Activated CD4-positive, alpha-beta memory T cell treated with anti-CD3 and anti-CD28 coated beads, Interleukin-2, amount 10 ng/mL, durations not matched to agents 7 days and 5 days (primary cell): ENCODE measurements around the gene SHPK. TPM values are rescaled to one million over a fixed set of nuclear protein-coding genes. Genes with fewer than 3 reads are reported as not detected.
A peak's percentile ranks its signal among the peaks of the same experiment; 100 is the strongest.

Experiments
- CTCF ChIA-PET: fragments of 350-600 bp; sonication (Branson Sonifier 250); formaldehyde crosslinking; loops from one replicate; lab custom pipeline; 2021; ENCODE audit warnings: antibody characterized with exemption, inconsistent platforms; lab: Charles Lee
- POLR2A ChIA-PET: fragments of 350-600 bp; sonication (Branson Sonifier 250); formaldehyde crosslinking; loops from one replicate; lab custom pipeline; 2021; ENCODE audit warnings: antibody characterized with exemption; lab: Charles Lee
- DNase-seq: peaks from one replicate; pipeline ENCODE4 v3.0.0-alpha.2; 2020
- H3K27ac Mint-ChIP-seq: one replicate; pipeline ENCODE4 v1.8.0; 2021; ENCODE audit warnings: mild to moderate bottlenecking, mixed read lengths
- H3K27me3 Mint-ChIP-seq: one replicate; pipeline ENCODE4 v1.8.0; 2021; ENCODE audit warnings: mixed read lengths
- H3K36me3 Mint-ChIP-seq: one replicate; pipeline ENCODE4 v1.8.0; 2021; ENCODE audit warnings: low read depth, mixed read lengths
- H3K4me1 Mint-ChIP-seq: one replicate; pipeline ENCODE4 v1.8.0; 2021; ENCODE audit warnings: mixed read lengths
- H3K4me3 Mint-ChIP-seq: one replicate; pipeline ENCODE4 v1.8.0; 2021; ENCODE audit warnings: mild to moderate bottlenecking, mixed read lengths
- H3K9me3 Mint-ChIP-seq: one replicate; pipeline ENCODE4 v1.8.0; 2021; ENCODE audit warnings: mixed read lengths
- total RNA-seq, 2 experiments: library from RNA; stranded (reverse); gene quantifications; one replicate each; pipeline ENCODE4 v1.2.3, GENCODE V29; 2021

Gene SHPK
- total RNA-seq, 2 experiments from 2014 or later = 10.4 TPM

DNA sequence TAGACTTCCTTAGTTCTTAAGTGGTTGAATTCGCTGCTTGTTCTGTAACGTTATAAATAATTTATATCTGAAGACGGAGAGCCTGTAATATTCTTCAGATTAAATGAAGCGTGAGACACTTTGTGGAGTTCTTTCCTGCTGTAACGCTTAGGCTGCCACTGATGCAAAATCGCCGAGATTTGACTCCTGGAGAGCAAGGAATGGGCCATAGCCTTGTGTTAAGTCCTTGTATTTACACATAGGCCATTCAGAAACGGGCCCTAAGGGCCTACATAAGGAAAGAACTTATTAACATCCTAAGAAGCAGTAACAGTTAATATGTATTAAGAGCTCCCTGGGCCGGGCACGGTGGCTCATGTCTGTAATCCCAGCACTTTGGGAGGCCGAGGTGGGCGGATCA, 33.5 kb upstream of the SHPK start:
- DNase-seq = no peak
- CTCF ChIA-PET = interaction anchor here (1.3 kb wide), 1 partner anchor 13 kb away, joined by 3 read pairs; no protein-coding TSS in a partner anchor
- H3K4me3 Mint-ChIP-seq = peak overlapping the region; percentile 96

DNA sequence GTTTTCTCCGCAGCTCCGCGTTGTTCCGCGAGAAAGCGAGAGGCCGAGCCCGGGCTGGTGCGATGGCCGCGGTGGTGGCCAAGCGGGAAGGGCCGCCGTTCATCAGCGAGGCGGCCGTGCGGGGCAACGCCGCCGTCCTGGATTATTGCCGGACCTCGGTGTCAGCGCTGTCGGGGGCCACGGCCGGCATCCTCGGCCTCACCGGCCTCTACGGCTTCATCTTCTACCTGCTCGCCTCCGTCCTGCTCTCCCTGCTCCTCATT, 33.0 kb upstream of the SHPK start:
- H3K4me1 Mint-ChIP-seq = peaks cover 31% of the 10 kb centered on the region

More for the DNA sequence above, 33.5 kb upstream of the SHPK start:
- POLR2A ChIA-PET = interaction anchor here (0.6 to 1.4 kb wide), 4 partner anchors 15 to 54 kb away, joined by 3 to 7 read pairs (median 4); partner anchors contain the start of genes HASPIN and P2RX5
- peak overlapping the region; percentile 76 for H3K27ac Mint-ChIP-seq
- H3K36me3 Mint-ChIP-seq = peaks cover 16% of the 10 kb centered on the region
- peaks cover 31% of the 10 kb centered on the region for H3K4me1 Mint-ChIP-seq
- H3K27me3 Mint-ChIP-seq = no peaks in the 10 kb centered on the region
- H3K9me3 Mint-ChIP-seq = no peaks in the 10 kb centered on the region

DNA sequence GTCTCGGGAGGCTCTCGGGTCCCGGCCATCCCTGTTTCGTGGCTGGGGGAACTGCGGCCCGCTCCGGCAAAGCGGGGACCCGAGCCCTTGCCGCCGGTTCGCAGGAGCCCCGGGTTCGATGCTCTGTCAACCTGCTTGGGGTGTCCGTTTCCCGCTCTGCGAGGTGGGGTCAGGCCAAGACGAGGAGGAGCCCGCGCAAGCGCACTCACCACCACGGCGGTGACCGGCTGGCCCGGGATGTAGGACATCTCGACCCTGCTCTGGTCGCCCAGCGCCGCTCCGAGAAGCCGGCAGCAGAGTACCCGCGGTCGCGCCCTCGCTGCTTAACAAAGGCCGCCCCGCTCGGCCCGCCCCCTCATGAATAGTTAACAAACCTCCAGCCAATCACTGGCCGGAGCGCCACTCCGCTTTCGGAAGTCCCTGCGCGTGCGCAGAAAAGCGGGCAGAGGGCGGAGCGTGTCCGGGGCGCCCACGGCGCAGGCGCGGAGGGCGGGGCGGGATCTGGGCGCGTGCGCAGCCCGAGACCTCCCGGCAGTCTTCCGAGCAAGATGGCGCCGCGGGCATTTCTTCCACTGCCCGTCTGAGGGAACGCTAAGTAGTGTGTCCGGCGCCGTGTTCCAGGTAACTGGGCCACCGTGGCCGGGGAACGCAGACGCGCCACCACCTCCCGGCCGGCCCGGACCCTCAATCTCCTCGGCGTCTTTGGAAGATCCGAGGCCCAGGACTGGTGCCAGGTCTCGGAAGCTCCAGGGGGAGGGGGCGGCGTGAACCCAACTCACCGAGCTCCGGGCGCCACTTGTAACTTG, 32.4 kb upstream of the SHPK start, which contains the start of the genes EMC6 and TAX1BP3:
EMC6 (plus strand) TSS at position 534 of the 806 bp plus-strand sequence. CDS start 335 bp downstream, outside the sequence.
TAX1BP3 (minus strand) TSS at position 300 of the 806 bp plus-strand sequence; CDS start at position 248, 52 bp downstream.
- H3K4me1 Mint-ChIP-seq = peaks cover 31% of the 10 kb centered on the region
- CTCF ChIA-PET = interaction anchor here (0.7 to 1.0 kb wide), 2 partner anchors 14 to 159 kb away, joined by 3 read pairs; no protein-coding TSS in a partner anchor
- H3K27ac Mint-ChIP-seq = peak within 1 kb of the TSS; percentile 76
- H3K9me3 Mint-ChIP-seq = no peaks in the 10 kb centered on the region
- peak; percentile 99 for DNase-seq
- H3K27me3 Mint-ChIP-seq = no peaks in the 10 kb centered on the region
- POLR2A ChIA-PET = interaction anchor here (0.6 to 3.1 kb wide), 8 partner anchors 9 to 55 kb away, joined by 3 to 16 read pairs (median 4); partner anchors contain the start of genes CTNS, HASPIN, P2RX5 and SHPK
- H3K4me3 Mint-ChIP-seq = peak within 1 kb of the TSS; percentile 96
- H3K36me3 Mint-ChIP-seq = peaks cover 16% of the 10 kb centered on the region

More for the DNA sequence above, 33.0 kb upstream of the SHPK start:
- Mint-ChIP-seq H3K9me3 (no peaks in the 10 kb centered on the region), H3K4me3 (peak overlapping the region; percentile 96), H3K27me3 (no peaks in the 10 kb centered on the region), H3K27ac (peak overlapping the region; percentile 76), H3K36me3 (peaks cover 16% of the 10 kb centered on the region)
- ChIA-PET CTCF (interaction anchor here (0.7 to 1.0 kb wide), 2 partner anchors 14 to 159 kb away, joined by 3 read pairs; no protein-coding TSS in a partner anchor), POLR2A (interaction anchor here (0.6 to 3.1 kb wide), 8 partner anchors 8 to 54 kb away, joined by 3 to 16 read pairs (median 4); partner anchors contain the start of genes CTNS, HASPIN, P2RX5 and SHPK)
- no peak for DNase-seq

DNA sequence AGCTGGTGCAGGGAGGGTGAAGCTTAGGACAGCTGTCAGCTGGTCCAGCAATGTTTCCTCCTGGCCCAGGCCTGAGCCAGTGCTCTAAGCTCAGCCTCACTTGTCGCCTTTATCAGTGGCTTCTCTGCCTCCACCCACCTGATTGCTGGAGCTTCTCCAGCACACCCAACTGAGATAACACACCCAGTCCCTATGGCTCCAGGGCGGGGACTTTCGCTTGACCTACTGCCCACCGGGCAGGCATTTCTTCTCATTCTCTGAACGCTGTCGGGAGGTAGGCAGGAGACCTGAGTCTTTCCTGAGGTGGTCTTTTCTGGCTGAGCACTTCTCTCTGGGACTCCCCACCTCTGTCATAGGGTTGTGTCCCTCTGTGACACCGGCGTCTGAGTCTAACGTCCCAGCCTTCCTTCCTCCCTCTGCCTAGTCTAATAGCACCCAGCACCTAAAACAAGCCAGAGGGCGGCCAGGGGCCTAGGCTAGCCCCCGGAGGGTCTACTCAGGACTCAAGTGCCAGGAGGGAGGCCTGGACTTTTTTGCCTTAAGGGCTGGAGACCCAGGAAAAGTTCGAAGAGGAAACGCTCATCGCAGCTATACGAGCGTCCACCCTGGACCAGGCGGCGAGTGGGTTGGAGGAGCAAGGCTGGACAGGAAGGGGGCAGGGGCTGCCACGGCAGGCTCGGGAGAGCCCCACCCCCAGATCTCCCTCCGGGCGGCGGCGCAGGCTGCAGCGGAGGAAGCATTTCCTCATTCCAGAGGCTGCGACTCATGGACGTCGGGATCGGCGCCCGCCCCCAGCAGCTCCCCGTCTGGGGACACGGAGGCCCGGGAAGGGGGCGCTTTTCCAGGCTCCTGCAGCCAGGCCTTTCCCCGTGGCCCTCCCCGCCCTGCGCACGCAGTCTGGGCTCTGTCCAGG, 31.6 kb upstream of the SHPK start:
- peaks cover 12% of the 10 kb centered on the region for H3K36me3 Mint-ChIP-seq
- ChIA-PET CTCF (interaction anchor here (0.6 to 0.9 kb wide), 4 partner anchors 13 to 56 kb away, joined by 3 to 4 read pairs (median 3); partner anchors contain the start of gene HASPIN), POLR2A (interaction anchor here (0.7 to 3.1 kb wide), 5 partner anchors 10 to 73 kb away, joined by 3 to 16 read pairs (median 4); partner anchors contain the start of genes CTNS and SHPK)
- H3K9me3 Mint-ChIP-seq = no peaks in the 10 kb centered on the region
- peak overlapping the region; percentile 26 for H3K27ac Mint-ChIP-seq
- DNase-seq = peak; percentile 33
- H3K27me3 Mint-ChIP-seq = no peaks in the 10 kb centered on the region
- peak overlapping the region; percentile 96 for H3K4me3 Mint-ChIP-seq
- peaks cover 31% of the 10 kb centered on the region for H3K4me1 Mint-ChIP-seq

DNA sequence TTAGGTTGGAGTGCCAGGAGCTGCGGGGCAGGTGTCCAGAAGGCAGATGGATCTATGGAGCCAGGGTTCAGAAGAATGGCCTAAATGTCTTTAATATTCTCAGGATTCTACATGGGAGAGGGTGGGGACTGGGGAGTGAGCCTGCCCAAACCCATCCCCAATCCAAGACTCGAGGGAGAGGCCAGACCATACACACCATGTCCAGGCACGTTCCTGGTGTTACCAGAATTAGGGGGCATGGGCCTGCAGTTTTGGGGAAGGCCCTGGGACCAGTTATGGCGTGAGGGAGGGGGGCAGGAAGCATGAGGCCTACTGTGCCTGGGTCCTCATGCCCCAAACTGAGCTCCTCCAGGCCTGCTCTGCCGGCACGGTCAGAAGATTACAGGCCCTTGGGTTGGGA, 30.5 kb upstream of the SHPK start:
- H3K4me1 Mint-ChIP-seq = peaks cover 29% of the 10 kb centered on the region
- no peaks in the 10 kb centered on the region for H3K9me3 Mint-ChIP-seq
- no peaks in the 10 kb centered on the region for H3K27me3 Mint-ChIP-seq
- ChIA-PET POLR2A (interaction anchor here (1.5 to 3.1 kb wide), 4 partner anchors 8 to 74 kb away, joined by 3 to 16 read pairs (median 4); partner anchors contain the start of genes CTNS and SHPK), CTCF (interaction anchor here (0.7 kb wide), 1 partner anchor 57 kb away, joined by 4 read pairs; no protein-coding TSS in a partner anchor)
- peak overlapping the region; percentile 29 for H3K4me3 Mint-ChIP-seq
- no peak for DNase-seq
- H3K27ac Mint-ChIP-seq = no peak overlapping the region
- peaks cover 10% of the 10 kb centered on the region for H3K36me3 Mint-ChIP-seq

DNA sequence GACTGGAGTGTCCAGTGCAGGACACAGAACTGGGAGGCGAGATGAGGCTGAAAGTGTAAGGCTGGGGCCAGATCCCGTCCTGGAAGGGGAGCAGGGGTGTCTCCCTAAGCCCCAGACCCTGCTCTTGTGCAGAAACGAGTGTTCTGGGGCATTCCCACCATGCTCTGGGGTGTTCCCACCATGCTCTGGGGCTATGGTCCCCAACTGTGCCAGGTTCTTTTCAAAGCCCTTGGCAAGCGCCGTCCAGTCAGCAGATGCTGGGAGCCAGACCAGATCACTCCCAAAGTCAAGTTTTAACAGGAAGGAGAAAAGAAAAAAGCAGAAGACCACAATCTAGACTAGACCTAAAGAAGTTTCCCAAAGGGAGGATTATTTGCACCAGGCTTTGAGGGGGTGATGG, 29.8 kb upstream of the SHPK start:
- CTCF ChIA-PET = no interaction called here
- no peak overlapping the region for H3K27ac Mint-ChIP-seq
- H3K27me3 Mint-ChIP-seq = no peaks in the 10 kb centered on the region
- H3K36me3 Mint-ChIP-seq = peaks cover 9% of the 10 kb centered on the region
- POLR2A ChIA-PET = no interaction called here
- peaks cover 27% of the 10 kb centered on the region for H3K4me1 Mint-ChIP-seq
- no peaks in the 10 kb centered on the region for H3K9me3 Mint-ChIP-seq
- DNase-seq = no peak
- no peak overlapping the region for H3K4me3 Mint-ChIP-seq

DNA sequence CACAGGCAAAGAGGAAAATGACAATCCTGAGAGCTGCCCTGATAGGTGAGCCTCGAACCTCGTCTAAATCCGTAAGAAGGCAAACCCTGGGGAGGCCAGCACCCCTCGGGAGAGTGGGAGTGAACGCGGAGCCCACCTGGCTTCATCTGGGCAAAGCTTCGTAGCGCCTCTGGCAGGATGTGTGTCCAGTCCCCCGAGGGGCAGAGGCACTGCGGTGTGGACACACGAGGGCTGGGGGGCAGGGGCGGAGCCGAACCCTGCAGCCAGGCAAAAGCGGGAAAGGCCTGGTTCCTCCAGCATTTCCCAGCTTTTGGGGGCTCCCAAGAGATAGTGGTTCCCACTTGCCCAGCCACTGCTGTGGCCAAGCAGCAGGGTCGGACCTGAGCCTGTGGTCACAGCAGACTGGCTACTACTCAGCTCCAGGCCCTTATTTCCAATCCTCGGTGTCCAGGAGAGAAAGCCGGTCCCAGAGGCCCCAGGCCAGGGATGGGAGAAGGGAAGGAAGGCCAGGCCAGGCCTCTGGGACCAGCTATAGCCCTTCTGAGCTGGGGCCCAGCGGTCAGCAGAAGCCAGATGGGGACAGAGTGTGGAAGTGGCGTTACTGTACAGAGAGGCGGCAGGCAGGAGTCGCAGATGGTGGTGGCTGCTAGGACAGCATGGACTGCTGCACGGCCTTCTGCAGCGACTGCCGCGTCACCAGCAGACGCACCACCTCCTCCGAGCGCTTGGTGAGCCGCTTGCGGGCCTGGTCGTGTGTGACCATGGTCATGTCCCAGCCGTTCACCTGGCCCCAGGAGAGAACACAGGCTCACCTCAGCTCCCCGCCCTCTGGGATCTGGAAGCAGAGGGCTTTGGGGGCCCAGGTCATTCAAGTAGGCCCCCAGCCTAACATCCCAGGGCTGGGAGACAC, 27.3 kb upstream of the SHPK start:
- no peak for DNase-seq
- peaks cover 16% of the 10 kb centered on the region for H3K4me1 Mint-ChIP-seq

DNA sequence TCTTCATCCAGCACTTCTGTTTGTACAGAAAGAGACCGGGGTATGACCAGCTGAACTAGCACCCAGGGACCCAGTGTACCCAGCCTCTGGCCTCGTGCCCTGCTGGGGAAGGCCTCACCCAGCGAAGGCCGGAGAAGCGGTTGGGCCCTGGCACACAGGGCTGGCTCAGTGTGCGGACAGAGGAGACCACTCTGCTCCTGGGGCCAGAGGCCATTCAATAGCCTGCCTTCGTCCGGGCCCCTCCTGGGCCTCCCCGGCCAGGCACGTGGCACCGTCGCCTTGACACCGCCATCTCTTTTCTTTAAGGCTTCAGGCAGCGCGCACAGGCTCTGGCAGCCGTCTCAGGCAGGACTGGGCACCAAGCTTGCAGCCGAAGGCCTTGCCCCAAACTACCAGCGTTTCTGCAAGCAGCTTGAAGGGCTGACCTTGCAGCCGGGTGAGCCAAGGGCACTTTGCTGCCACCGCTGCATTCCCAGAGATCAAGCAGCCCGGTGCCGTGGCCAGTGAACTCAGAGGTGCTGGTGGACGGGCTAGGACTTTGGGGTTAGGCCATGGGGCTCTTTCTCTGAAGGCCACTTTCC, 24.4 kb upstream of the SHPK start:
- ChIA-PET POLR2A (no interaction called here), CTCF (no interaction called here)
- Mint-ChIP-seq H3K4me3 (no peak overlapping the region), H3K4me1 (peaks cover 2% of the 10 kb centered on the region), H3K27ac (no peak overlapping the region), H3K36me3 (peaks cover 2% of the 10 kb centered on the region), H3K27me3 (no peaks in the 10 kb centered on the region), H3K9me3 (no peaks in the 10 kb centered on the region)
- no peak for DNase-seq

More for the DNA sequence above, 27.3 kb upstream of the SHPK start:
- ChIA-PET CTCF (interaction anchor here (1.1 kb wide), 1 partner anchor 14 kb away, joined by 3 read pairs; no protein-coding TSS in a partner anchor), POLR2A (interaction anchor here (0.6 to 1.7 kb wide), 3 partner anchors 16 to 1234 kb away, joined by 3 to 5 read pairs (median 3); partner anchors contain the start of gene P2RX5)
- H3K36me3 Mint-ChIP-seq = peaks cover 2% of the 10 kb centered on the region
- H3K9me3 Mint-ChIP-seq = no peaks in the 10 kb centered on the region
- H3K27ac Mint-ChIP-seq = no peak overlapping the region
- H3K4me3 Mint-ChIP-seq = no peak overlapping the region
- no peaks in the 10 kb centered on the region for H3K27me3 Mint-ChIP-seq

DNA sequence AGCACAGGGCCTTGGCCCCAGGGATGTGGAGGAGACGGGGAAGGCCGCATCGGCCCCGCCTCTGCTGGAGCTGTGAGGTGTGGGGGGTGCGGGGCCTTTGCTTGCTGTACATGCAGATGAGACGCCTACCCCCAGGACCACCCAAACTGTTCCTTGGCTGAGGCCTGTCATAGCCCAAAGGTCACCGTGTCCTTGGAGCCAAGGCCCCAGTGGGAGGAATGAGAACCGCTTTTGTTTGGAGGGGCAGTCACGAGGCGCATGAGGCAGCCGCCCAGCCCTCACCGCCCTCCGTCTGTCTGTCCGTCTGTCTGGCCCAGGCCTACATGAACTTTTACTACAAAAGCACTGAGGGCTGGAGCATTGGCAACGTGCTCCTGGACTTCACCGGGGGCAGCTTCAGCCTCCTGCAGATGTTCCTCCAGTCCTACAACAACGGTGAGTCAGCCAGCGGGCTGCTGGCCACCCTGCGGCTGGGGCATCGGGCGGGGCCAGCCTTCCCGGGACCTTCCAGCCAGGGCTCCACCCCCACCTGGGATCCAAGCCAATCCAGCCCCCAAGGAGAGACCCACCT, 23.6 kb upstream of the SHPK start:
- H3K4me1 Mint-ChIP-seq = no peaks in the 10 kb centered on the region
- peaks cover 2% of the 10 kb centered on the region for H3K36me3 Mint-ChIP-seq
- no peak overlapping the region for H3K4me3 Mint-ChIP-seq
- POLR2A ChIA-PET = no interaction called here
- no peaks in the 10 kb centered on the region for H3K27me3 Mint-ChIP-seq
- no peak overlapping the region for H3K27ac Mint-ChIP-seq
- CTCF ChIA-PET = no interaction called here
- H3K9me3 Mint-ChIP-seq = no peaks in the 10 kb centered on the region
- no peak for DNase-seq

DNA sequence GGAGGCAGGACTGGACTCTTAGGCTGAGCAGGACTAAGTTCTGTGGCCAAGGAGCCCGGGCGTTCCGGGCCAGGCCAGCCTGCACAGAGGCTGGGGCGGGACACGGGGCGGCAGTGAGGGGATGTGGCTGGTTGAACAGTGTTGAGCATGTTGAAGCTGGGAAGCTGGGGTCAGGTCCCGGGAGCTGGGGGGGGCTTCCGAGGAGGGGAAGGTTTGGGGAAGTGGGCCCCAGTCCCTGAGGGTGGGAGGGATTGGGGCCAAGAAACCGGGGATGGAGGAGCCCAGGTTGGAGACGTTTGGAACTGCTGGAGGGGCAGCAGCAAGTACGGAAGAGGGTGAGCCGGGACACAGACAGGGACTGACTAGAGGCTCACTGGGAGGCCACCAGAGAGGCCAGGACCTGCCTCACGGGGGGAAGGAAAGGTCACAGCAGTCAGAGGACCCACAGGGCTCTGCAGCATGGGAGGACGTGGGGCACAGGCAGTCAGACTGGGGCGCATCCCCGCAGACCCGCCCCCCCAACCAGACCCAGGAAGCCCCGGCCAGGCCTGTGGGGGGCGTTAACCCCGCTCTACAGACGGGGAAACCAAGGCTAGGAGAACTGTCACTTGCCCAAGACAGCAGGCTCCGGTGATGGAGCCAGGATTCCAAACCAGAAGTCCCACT, 22.9 kb upstream of the SHPK start:
- ChIA-PET POLR2A (interaction anchor here (1.0 kb wide), 1 partner anchor 15 kb away, joined by 4 read pairs; no protein-coding TSS in a partner anchor), CTCF (no interaction called here)
- Mint-ChIP-seq H3K4me3 (no peak overlapping the region), H3K9me3 (no peaks in the 10 kb centered on the region), H3K27ac (no peak overlapping the region), H3K4me1 (no peaks in the 10 kb centered on the region), H3K36me3 (peaks cover 3% of the 10 kb centered on the region), H3K27me3 (no peaks in the 10 kb centered on the region)
- no peak for DNase-seq
